ENCODE measurements around the gene HEPACAM2.
A peak's percentile ranks its signal among the peaks of the same experiment; 100 is the strongest.

HEPACAM2 gene

GRCh38 chr7:93226310-93226709 is at the start of gene HEPACAM2:
TSS of gene HEPACAM2 (minus strand) at chr7:93226469.
- no peak for DNase-seq

- DNase-seq: no peak
Observed at GRCh38 chr7:93265220-93265619, 39.0 kb upstream of the HEPACAM2 start.

GRCh38 chr7:93262535-93262934 is 36.3 kb upstream of the HEPACAM2 start:
- DNase-seq: no peak

DNA sequence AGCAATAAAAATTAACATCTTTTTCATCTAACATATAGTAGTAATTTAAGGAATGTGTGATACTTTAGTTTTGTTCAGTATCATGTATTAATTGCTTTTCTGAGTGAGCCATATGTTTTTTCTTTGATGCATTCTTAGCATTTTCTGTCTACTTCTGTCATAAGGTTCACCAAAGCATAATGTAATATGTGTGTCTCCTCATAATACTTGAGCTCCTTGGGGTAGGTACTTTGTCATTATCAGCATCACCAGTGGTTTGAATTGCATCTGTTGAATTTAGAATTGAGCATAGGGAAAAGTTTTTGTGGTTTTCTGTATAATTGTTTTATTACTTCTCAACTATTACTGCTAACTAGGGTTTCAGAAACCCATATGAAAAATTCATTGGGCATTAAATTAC is 32.4 kb upstream of the HEPACAM2 start:
- no peak for DNase-seq

DNA sequence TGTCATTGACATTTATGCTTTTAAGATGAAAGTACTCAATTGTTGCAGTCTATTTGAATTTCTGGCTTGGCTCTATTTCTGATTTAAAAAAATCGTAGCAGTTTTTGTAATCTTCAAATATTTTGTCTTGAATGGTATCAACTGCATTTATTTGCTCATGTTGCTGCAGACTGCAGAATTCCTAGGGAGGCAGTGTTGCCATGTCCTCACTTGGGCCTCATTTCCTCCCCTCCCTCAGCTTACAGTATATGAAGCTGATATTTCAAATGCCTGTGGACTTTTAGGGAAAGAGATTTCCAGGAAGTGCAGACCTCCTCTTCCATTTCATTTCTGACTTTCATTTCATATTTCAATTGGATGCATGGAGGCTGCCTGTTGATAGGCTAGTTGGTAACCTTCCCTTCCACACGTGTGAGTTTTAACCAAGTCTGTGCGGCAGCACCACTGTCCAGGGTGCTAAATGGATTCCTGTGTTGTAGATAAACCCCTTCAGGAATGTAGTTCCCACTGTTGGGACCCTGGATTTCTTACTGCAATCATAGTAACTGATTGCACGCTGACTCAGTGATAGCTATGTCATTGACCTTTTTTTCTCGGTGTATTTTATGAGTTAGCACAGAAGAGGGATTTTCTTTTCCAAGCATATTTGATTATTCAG is 23.4 kb upstream of the HEPACAM2 start:
- no peak for DNase-seq

DNA sequence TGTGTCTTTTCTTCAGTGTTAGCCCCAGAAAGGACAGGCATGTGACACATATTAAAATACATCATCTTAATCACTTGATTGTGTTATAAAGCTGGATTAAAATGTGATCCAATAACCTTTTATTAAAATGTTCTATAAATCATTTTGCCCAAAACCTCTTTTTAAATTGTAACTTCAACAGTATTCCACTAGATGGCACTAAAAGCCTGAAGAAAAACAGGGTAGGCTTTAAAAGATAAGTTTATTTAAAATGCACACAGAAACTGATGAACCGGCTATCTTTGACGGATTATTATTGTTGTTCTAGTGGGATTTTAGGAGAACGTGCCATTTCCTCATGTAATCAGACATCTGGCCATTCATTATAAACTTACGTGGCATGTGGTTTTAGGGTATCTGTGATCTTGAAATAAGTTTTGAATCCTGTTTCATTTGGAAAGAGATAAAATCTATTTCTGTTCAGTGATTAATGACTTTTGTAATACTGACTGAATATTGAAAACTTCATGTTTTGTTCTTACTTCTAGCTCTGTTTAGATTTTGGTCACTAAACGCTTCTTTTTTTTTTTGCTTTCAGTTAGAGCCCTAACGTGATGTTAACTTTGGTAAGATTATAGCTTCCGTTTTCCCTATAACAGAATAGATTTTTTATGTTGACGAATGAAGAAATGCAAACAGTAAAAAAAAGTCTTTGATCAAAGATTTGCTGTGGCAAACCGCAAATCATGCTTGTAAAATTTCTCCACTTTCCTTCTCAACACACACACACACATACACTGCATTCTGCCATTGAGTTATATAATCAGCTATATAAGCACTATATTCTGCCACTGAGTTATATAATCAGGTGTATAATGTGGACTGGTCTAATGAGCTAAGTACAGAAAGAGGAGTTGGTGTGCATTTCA is 19.5 kb upstream of the HEPACAM2 start:
- DNase-seq: no peak

- no peak for DNase-seq
Observed at GRCh38 chr7:93242106-93242505, 15.8 kb upstream of the HEPACAM2 start.

GRCh38 chr7:93239824-93240223 is 13.6 kb upstream of the HEPACAM2 start:
- DNase-seq: no peak

DNA sequence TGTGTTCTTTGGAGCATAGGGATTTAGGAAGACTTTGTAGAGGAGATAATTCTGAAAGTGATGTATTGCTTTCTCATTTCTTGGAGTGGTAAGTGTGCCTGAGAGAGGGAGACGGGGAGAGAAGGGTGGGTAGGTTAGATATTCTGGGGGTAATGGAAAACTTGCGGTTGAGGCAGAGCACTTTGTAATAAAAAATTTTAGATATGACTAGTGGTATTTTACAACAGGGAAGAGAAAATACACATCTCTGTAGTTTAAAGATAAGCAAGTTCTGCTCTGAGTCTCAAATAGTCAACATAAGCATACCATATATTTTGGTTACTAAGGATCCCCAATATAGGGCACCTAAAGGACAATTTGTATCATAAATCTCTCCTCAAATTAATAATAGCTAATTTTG is 12.5 kb upstream of the HEPACAM2 start:
- no peak for DNase-seq

GRCh38 chr7:93238131-93238530 is 11.9 kb upstream of the HEPACAM2 start:
- DNase-seq: no peak

GRCh38 chr7:93235541-93235940 is 9.3 kb upstream of the HEPACAM2 start:
- DNase-seq: no peak

DNA sequence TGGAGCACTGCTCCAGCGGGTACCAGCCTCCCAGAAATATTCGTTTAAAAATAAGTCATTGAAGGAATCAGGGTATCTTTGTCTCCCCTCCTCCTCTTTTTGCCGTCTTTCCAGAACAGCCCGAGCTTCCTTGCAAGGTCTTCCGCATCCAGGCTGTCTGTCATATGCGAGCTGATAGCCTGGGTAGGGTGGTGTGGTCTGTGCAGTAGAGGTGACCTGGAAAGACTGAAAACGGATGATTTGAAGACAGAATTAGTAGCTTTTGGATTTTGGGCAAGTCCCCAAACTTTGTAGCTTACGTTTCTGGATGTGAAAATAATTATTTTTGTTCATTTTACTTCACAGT is 6.4 kb upstream of the HEPACAM2 start:
- DNase-seq: no peak

DNA sequence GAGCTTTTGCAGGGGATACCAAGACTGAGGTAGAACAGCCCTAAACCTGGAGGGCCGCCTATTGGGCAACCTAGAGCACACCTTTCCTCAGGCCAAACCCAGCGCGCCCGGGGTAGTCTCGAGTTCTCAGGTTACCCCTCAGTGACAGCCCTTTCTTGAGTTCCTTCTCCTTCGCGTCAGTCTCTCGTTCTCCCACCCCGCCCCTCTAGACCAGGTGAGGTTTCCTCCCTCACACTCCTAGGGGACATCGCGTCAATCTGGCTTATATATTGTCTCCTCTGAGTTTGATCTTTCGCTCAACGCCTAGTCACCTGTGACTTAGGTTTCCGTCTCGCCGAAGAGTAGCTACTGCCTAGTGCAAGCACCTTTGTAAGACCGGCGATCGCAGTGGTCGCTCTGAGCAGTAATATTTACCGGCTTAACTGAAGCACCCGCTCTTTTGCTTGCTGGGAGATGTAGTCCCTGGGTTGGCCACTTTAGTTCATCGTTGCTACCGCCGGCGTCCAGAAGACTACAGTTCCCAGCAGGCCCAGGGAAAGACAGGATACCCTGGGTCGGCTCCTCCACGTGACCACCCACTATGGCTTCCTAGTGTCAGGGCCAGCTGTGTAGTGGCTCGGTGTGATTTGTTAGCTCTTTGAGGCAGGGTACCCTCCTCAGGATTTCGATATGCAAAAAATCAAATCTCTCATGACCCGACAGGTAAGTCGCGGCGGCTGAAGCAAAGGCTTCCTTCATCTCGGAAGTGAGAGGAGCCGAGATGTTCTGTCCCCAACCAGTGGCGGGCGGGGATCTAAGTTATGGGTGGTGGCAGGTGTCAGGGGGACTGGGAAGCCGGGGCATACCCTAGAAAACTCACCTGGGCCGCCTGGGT is 5.8 kb upstream of the HEPACAM2 start, which contains the start of gene VPS50:
VPS50 (plus strand) TSS at position 568 of the 874 bp plus-strand sequence; CDS start at position 670, 102 bp downstream.
- DNase-seq: peak; percentile 81

- DNase-seq: no peak
Observed at GRCh38 chr7:93231259-93231658, 5.0 kb upstream of the HEPACAM2 start.

GRCh38 chr7:93228302-93228701 is 2.0 kb upstream of the HEPACAM2 start:
- peak; percentile 12 for DNase-seq

GRCh38 chr7:93219868-93220267 is 6.4 kb downstream of the HEPACAM2 start:
- no peak for DNase-seq

- DNase-seq: no peak
Observed at GRCh38 chr7:93218997-93219827, 7.1 kb downstream of the HEPACAM2 start.

DNA sequence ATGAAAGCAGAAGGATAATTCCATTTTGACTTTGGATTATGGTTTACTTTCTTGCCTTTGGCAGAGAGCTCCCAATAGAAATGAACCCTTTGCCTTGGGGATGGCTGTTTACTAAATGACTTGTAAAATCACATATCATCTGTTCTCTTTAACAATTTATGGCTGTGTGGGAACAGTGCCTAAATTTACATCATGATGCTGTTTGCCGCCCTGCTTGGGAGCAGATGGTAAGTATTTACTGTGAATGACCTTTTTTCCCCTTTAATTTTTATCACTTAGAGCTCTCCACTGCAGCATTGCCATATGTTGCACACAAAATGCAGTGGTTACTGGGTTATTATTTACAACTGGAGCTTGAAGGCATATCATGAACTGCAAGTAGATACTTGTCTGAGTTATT is 13.4 kb downstream of the HEPACAM2 start:
- peak; percentile 88 for DNase-seq

DNA sequence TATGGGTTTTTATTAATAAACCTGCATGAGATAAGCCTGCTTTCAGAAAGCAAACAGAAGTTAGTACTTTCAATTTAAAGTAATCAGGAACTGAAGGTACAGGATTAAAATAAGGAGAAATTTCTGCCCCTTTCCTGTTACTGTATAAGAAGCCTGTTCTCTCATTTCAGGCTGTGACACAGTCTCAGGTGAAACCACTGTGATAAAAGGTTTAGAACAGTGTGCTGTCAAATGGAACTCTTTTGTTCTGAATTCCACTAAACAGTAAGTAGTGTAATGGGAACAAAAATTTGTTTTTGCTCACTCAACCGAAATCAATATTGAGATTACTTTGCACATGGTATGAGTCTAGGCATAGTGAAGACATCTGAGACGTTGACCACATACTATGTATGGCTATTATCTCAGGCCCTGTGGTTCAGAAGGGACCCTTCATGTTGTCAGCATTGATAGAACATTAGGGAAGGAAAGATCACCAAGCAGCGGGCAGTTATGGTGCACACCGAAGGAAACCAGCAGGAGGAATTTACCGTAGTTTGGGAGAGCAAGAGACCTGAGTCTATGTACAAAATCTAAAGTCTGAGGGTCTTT is 14.9 kb downstream of the HEPACAM2 start:
- DNase-seq: no peak

GRCh38 chr7:93205046-93205445 is 21.2 kb downstream of the HEPACAM2 start:
- DNase-seq: no peak

DNA sequence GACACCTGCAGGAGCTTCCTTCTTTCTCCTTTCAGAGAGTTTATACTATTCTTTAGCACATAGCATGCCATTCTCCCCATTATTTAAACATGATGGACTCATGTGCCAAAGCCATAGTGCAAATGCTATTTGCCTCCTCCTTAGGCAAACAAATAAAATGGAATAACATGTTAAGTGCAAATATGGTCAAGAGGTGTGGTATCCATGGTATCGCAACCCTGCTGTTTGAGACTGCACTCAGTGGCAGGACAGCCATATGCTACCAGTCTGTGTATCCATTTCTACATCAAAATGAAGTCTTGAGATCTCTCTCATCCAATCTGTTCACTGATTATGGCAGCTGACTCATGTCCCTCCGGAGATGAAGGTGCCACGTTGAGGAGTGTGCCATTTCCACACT is 22.8 kb downstream of the HEPACAM2 start:
- no peak for DNase-seq
